Astrocyte of the cerebellum (primary cell): ENCODE data around the gene ZSWIM5.
"Not testable (repeated sequence)": the region's sequence is repeated elsewhere in the genome, so short reads cannot be mapped to it uniquely, and the experiment has no call there.

Experiments used
- DNase-seq: peaks from one replicate; pipeline ENCODE4 v3.0.0-alpha.2; 2011; ENCODE audit warnings: low read depth
- H3K4me3 ChIP-seq: 2 replicates; pipeline ENCODE4 v1.5.1; 2011; ENCODE audit warnings: mild to moderate bottlenecking, low read depth, low read length, moderate library complexity
- in situ Hi-C: cut with HindIII; loops from 2 replicates; pipeline ENCODE4 v1.10.0; 2017; ENCODE audit warnings: low sequenced_read_pairs
- TF ChIP-seq, protein P1 (sequence below): IDR thresholded peaks from 2 replicates; pipeline ENCODE4 v1.5.1; 2012; ENCODE audit warnings: low read length, low read depth, moderate library complexity, mild to moderate bottlenecking; ENCODE audit errors: missing control alignments

Gene ZSWIM5

GRCh38 chr1:44995467-44996238 is 210.8 kb downstream of the ZSWIM5 start:
- in situ Hi-C loops = no loop called here
- TF ChIP-seq, protein P1, sequence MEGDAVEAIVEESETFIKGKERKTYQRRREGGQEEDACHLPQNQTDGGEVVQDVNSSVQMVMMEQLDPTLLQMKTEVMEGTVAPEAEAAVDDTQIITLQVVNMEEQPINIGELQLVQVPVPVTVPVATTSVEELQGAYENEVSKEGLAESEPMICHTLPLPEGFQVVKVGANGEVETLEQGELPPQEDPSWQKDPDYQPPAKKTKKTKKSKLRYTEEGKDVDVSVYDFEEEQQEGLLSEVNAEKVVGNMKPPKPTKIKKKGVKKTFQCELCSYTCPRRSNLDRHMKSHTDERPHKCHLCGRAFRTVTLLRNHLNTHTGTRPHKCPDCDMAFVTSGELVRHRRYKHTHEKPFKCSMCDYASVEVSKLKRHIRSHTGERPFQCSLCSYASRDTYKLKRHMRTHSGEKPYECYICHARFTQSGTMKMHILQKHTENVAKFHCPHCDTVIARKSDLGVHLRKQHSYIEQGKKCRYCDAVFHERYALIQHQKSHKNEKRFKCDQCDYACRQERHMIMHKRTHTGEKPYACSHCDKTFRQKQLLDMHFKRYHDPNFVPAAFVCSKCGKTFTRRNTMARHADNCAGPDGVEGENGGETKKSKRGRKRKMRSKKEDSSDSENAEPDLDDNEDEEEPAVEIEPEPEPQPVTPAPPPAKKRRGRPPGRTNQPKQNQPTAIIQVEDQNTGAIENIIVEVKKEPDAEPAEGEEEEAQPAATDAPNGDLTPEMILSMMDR = no peak
- H3K4me3 ChIP-seq = no peak overlapping the region
- DNase-seq = no peak

DNA sequence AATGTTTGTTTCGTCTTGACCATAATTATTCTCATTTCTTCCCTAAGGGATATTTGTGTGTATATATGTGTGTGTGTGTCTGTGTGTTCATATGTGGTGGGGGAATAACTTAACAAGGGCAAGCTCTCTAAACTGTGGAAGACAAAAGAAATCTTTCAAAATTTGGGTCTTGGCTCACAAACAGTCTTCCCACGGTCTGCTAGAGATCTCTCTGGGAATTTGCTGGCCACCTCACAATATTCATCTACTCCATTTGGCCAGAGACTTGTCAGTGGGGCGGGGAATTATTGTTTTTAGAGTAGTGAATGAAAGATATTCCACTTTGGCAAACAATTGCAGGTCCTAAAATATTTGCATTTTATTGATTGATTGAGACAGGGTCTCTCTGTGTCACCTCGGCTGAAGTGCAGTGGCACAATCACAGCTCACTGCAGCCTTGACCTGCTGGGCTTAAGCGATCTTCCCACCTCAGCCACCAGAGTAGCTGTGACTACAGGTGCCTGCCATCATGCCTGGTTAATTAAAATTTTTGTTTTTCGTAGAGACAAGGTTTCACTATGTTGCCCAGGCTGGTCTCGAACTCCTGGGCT is 212.0 kb downstream of the ZSWIM5 start:
- in situ Hi-C loops = no loop called here
- TF ChIP-seq, protein P1 = no peak
- no peak for DNase-seq
- no peak overlapping the region for H3K4me3 ChIP-seq

- H3K4me3 ChIP-seq = no peak overlapping the region
- in situ Hi-C loops = no loop called here
- DNase-seq = no peak
- TF ChIP-seq, protein P1 = no peak
Observed at GRCh38 chr1:44988531-44989156, 217.8 kb downstream of the ZSWIM5 start.

- TF ChIP-seq, protein P1 = no peak
- in situ Hi-C loops = no loop called here
- DNase-seq = no peak
Observed at GRCh38 chr1:44985747-44986359, 220.6 kb downstream of the ZSWIM5 start.

GRCh38 chr1:44977372-44977771 is 229.0 kb downstream of the ZSWIM5 start:
- DNase-seq, H3K4me3 ChIP-seq, in situ Hi-C loops: not testable (repeated sequence)

More at GRCh38 chr1:44985747-44986359, 220.6 kb downstream of the ZSWIM5 start:
- H3K4me3 ChIP-seq = peak overlapping the region; percentile 69

DNA sequence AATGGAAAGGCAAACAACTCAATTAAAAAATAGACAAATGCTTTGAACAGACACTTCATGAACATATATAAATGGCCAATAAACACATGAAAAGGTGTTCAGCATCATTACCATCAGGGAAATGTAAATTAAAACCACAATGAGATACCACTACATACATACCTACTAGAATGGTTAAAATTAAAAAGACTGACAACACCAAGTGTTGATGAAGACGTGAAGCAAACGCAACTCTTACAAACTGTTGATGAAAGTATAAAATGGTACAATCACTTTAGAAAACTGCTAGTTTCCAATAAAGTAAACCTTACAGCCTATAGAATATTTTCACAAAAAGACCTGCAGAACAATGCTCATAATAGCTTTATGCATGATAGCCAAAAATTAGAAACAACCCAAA is 230.2 kb downstream of the ZSWIM5 start:
- no peak for DNase-seq
- TF ChIP-seq, protein P1 = no peak
- no peak overlapping the region for H3K4me3 ChIP-seq
- in situ Hi-C loops = no loop called here
